ENCODE measurements around the gene USP24.

Gene USP24

DNA sequence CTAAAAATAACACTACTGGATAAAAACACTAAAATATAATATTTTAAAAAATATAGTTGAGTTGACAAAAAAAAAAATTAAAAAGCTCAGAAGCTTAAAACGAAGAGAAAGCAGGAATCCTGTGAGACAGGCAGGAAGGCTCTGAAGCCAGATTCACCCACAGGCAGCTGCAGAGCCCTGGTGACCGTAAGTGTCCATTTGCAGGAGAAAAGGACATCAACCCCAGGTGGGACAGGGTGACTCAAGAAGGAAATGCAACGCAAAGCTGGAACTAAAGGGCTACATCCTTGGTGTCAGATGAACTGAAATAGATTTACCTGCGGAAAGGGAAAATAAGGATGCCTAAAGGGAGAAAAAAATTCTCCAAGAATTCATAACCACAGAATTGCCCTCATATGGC, 46.8 kb downstream of the USP24 start:
- Mint-ChIP-seq H3K27me3 (ENCODE audit: low read depth, poor library complexity) (no peaks in the 10 kb centered on the region), H3K27ac (peak overlapping the region; percentile 72), H3K4me1 (peaks cover 22% of the 10 kb centered on the region), H3K4me3 (no peak overlapping the region), H3K9me3 (no peaks in the 10 kb centered on the region), H3K36me3 (ENCODE audit: low read depth) (peaks cover 44% of the 10 kb centered on the region)
- DNase-seq, result no peak
- TF ChIP-seq, protein P1, sequence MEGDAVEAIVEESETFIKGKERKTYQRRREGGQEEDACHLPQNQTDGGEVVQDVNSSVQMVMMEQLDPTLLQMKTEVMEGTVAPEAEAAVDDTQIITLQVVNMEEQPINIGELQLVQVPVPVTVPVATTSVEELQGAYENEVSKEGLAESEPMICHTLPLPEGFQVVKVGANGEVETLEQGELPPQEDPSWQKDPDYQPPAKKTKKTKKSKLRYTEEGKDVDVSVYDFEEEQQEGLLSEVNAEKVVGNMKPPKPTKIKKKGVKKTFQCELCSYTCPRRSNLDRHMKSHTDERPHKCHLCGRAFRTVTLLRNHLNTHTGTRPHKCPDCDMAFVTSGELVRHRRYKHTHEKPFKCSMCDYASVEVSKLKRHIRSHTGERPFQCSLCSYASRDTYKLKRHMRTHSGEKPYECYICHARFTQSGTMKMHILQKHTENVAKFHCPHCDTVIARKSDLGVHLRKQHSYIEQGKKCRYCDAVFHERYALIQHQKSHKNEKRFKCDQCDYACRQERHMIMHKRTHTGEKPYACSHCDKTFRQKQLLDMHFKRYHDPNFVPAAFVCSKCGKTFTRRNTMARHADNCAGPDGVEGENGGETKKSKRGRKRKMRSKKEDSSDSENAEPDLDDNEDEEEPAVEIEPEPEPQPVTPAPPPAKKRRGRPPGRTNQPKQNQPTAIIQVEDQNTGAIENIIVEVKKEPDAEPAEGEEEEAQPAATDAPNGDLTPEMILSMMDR (IDR thresholded peaks at IDR 0.05), result no peak

DNA sequence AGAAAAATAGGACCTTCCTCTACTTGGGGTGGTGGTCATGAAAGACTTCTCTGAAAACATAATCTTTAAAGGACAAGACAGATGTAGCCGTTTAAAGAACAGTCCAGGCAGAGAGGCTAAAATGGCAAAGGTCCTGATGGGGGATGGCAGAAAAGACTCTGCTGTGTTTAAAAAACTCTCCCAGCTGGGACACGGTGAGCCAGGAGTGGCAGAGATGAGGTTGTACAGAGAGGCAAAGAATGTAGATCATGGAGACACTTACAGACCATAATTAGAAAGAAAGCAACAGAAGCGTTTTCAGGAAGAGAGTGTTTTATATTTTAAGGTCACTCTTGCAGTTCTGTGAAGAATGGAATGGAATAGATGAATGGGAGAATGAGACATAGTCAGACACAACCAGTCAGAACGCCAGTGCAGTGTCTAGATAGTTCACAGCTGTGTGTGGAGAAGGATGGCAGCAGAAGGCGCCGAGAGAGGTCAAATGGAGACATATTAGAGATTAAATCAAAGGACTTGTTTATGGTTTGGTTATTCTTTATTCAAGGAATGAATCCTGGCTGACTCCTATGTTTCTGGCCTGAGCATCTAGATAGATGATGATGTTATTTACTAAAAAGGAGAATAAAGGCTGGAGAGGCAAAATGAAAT, 47.8 kb downstream of the USP24 start:
- DNase-seq, result no peak
- Mint-ChIP-seq H3K36me3 (ENCODE audit: low read depth) (peaks cover 44% of the 10 kb centered on the region), H3K9me3 (no peaks in the 10 kb centered on the region), H3K4me1 (peaks cover 22% of the 10 kb centered on the region), H3K4me3 (no peak overlapping the region), H3K27me3 (ENCODE audit: low read depth, poor library complexity) (no peaks in the 10 kb centered on the region), H3K27ac (peak overlapping the region; percentile 71)
- TF ChIP-seq, protein P1 (IDR thresholded peaks at IDR 0.05), result no peak

GRCh38 chr1:55164906-55165305, 50.3 kb downstream of the USP24 start:
- Mint-ChIP-seq H3K36me3 (ENCODE audit: low read depth) (peaks cover 33% of the 10 kb centered on the region), H3K9me3 (no peaks in the 10 kb centered on the region), H3K4me3 (no peak overlapping the region), H3K27me3 (ENCODE audit: low read depth, poor library complexity) (no peaks in the 10 kb centered on the region), H3K4me1 (peaks cover 18% of the 10 kb centered on the region), H3K27ac (no peak overlapping the region)
- TF ChIP-seq, protein P1 (IDR thresholded peaks at IDR 0.05), result no peak
- DNase-seq, result no peak

DNA sequence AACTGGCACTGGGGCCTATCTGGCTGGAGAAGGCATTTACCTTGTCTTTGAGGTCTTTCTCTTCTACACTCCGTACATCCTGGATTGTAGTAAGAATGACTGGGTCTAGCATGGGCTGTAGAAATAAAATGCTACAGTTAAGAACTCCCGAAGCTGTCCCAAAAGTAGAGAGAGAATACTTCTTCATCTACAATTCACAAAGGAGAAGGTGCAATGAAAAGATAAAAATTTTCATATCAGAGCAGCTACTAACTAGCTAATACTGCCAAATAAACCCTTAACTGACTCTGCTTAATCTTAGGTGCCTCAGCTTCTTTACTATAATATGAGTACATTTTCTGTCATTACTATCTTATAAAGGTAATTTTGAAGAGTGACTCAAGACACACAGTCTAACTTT, 55.6 kb downstream of the USP24 start:
- Mint-ChIP-seq H3K4me3 (no peak overlapping the region), H3K27ac (no peak overlapping the region), H3K36me3 (ENCODE audit: low read depth) (peaks cover 40% of the 10 kb centered on the region), H3K9me3 (no peaks in the 10 kb centered on the region), H3K4me1 (peaks cover 1% of the 10 kb centered on the region), H3K27me3 (ENCODE audit: low read depth, poor library complexity) (no peaks in the 10 kb centered on the region)
- DNase-seq, result no peak
- TF ChIP-seq, protein P1 (IDR thresholded peaks at IDR 0.05), result no peak

- H3K9me3 Mint-ChIP-seq, result no peaks in the 10 kb centered on the region
- TF ChIP-seq, protein P1 (IDR thresholded peaks at IDR 0.05), result no peak
- peaks cover 43% of the 10 kb centered on the region for H3K36me3 Mint-ChIP-seq (ENCODE audit: low read depth)
Observed at GRCh38 chr1:55156608-55157007, 58.6 kb downstream of the USP24 start.

DNA sequence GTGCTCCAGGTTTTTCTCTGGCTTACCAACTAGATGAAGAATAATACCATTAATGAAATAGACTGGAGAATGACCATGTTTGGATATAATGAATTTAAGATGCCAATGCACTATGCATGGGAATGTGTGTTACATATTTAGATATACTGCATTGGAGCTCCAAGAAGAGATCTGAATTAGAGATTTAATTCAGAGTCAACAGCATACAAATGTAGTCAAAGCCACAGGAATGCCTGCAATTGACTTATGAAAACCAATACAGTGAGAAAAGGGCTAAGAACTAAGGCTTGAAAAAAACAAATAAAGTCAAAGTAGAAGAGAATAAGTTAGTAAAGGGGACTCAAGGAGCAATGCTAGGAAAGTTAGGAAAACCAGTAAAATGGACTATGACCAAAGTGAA, 59.1 kb downstream of the USP24 start:
- Mint-ChIP-seq H3K27ac (no peak overlapping the region), H3K9me3 (no peaks in the 10 kb centered on the region), H3K36me3 (ENCODE audit: low read depth) (peaks cover 47% of the 10 kb centered on the region), H3K27me3 (ENCODE audit: low read depth, poor library complexity) (no peaks in the 10 kb centered on the region), H3K4me3 (no peak overlapping the region), H3K4me1 (no peaks in the 10 kb centered on the region)
- no peak for DNase-seq
- TF ChIP-seq, protein P1 (IDR thresholded peaks at IDR 0.05), result no peak

More at GRCh38 chr1:55156608-55157007, 58.6 kb downstream of the USP24 start:
- no peaks in the 10 kb centered on the region for H3K4me1 Mint-ChIP-seq
- DNase-seq, result no peak
- no peaks in the 10 kb centered on the region for H3K27me3 Mint-ChIP-seq (ENCODE audit: low read depth, poor library complexity)
- peak overlapping the region; percentile 20 for H3K27ac Mint-ChIP-seq
- H3K4me3 Mint-ChIP-seq, result no peak overlapping the region

Data from nephron progenitor cell (in vitro differentiated cells).